Measurements from ENCODE around the gene KXD1.
"Not testable (repeated sequence)": the region's sequence is repeated elsewhere in the genome, so short reads cannot be mapped to it uniquely, and the experiment has no call there.

KXD1 gene

DNA sequence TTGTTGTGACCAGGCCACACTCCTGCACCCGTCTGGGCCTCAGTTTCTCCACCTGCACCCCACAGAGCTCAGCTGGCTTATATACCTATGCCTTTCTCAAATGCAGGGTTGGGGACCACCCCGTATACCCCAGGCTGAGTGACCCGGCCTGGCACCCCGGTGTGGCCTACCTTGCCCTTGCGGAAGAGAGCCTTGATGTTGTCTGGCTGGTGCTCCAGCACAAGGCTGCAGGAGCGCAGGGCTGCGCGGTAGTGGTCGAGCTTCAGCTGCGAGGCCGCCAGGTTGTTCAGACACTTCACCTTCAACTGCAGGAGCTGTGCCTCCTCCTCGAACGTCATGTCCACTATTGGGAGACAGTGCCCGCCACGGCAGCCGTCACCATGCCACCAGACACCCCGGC is 20.2 kb upstream of the KXD1 start:
- no peak for DNase-seq

DNA sequence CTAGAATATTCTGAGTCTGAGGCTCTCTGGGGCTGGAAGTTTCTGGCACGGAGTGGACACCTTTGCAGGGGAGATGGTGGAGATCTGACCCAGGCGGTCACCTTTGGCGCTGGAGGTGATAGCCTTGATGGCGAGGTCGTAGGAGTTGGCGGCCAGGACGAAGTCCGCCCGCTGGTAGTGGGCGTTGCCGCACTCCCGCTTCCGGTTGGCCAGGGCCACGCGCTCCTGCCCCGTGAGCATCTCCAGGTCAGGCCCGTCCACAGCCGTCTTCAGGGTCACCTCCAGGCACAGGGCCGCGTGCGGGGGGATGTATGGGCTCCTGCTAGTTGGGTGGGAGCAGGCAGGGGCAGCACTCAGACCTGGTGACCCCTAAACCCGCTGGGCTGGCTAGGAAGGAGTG is 19.6 kb upstream of the KXD1 start:
- no peak for DNase-seq

DNA sequence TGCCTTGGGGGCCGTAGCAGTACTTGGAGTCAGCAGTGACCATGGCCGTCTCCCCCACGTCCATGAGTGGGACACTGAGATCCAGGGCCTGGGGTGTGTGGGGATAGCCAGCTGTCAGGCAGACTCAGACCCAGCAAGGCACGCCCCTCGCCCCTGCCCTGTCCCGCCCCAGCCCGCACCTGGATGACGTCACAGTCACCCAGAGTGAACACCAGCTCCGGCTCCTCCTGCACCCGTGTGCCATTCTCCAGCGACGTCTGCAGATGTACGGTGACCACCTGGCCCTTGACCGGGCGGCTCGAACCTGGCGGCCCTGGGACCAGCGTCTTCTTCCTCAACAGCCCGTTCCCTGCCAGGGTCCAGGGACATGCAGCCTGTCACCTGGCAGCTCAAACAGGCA is 18.3 kb upstream of the KXD1 start:
- no peak for DNase-seq

DNA sequence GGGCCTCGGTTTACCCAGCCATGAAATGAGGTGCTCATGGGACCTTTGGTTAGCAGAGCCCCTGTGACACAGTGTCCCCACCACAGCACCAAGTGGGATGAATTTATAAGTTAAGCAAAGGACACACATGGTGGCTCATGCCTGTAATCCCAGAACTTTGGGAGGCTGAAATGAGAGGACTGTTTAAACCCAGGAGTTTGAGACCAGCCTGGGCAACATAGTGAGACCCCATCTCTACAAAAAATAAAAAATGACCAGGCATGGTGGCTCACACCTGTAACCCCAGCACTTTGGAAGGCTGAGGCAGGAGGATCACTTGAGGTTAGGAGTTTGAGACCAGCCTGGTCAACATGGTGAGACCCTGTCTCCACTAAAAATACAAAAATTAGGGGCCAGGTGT is 17.5 kb upstream of the KXD1 start:
- DNase-seq: not testable (repeated sequence)

DNA sequence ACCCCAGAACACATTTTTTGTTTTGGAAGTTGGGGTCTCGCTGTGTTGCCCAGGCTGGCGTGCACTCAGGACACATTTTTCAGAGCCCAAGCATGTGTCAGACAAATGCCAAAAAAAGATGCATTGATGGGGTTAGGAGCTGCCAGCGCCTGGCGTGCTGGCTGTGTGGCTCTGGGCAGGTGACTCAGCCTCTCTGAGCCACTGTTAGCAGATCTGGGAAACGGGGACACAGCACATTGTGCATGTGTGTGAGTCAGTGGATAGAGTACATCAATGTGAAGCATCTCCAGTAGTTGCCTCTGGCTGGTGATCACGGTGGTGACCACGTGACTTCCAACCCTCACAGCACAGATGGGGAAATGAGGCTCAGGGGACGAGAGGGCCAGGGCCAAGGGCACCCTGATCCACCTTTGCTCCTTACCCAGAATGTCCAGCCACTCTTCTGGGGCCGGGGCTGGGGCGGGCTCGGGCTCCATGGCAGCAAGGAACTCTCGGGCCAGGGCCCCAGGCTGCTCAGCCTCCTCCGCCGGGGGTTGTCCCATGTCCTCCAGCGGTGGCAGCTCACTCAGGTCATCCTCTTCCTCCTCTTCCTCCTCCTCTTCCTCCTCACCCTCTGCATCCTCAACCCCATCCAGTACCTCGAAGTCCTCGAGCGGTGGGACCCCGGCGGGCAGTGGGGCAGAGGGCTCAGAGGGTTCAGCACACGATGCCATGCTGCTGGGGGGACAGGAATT is 16.2 kb upstream of the KXD1 start:
- DNase-seq: no peak

DNA sequence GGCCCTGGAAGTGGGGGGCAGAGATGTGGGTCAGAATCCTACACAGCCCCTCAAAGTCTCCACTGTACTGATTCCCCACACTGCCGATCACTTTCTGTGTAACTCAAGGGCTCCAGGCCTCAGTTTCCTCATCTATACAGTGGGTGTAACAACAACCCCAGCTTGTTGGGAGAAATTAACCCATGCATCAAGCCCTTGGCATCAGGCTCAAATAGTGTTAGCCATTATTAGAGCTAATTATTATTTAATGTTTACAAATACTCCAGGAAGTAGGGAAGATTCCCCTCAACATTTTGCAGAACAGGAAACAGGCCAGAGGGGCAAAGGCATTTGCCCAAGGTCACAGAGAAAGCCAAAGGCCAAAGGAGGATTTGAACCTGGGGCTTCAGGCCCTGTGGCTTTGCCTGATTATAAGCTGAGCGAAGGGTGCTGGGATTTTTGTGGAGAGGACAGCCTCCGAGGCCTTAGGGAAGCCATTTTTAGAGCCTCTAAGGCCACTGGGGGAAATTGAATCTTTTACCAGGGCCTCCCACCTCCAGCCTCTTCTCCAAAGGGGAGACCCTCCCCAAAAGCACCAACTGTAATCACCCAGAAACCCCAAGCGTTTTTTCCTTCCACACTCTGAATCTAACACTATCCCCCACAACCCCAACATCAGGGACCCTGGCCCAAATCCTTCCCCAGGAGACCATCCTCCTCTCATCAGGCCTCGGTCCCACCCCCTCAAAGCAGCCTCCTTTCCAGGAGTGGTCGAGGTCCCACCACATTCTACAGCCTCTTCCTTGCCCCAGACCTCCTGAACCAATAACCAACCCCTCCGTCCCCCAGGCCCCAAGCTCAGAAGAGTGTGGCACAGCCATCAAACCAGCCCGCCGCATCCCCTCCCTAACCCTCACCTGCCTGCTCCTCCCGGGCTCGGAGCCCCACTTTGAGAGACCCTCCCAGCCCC is 15.4 kb upstream of the KXD1 start:
- no peak for DNase-seq

DNA sequence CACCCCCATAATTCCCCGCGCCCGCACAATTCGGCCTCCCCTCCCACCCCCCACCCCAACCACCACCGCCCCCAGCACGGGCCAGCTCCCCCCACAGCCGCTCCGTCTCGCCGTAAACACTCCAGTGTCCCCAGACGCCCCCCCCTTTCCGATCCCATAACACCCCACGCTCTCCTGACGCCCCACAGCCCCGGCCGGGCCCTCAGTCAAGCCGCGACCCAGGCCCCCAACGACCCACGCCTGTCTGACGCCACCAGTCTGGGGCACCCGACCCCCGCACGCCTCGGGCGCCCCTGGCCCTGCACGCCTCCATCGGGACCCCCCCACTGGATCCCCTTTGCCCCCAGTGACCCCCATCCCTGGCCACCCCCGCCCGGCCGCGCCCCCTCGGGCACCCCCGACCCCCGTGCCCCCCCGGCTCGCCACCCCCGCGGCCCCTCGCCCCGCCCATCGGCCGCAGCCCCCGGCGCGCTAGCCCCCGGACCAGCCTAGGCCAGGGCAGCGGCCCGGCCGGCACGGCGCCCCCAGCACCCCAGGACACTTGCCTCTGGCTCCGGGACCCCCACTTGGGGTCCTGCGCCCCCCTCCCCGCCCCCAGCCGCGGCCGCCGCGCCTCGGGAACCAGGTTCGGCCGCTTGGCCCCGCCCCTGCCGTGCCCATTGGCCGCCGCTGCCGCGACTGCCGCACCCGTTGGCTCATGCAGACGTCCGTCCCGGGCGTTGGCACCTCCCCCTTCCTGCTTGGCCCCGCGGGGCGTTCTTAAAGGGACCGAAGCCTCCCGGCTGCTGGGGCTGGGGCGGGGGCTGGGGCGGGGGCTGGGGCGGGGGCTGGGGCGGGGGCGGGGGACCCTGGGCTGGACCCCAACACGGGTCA is 14.5 kb upstream of the KXD1 start, which contains the start of gene FKBP8:
Gene FKBP8 (minus strand): TSS at position 633 of the 873 bp plus-strand sequence. CDS start 1,603 bp downstream, outside the sequence.
- DNase-seq: peak; percentile 87 to 92 (median 90)

DNA sequence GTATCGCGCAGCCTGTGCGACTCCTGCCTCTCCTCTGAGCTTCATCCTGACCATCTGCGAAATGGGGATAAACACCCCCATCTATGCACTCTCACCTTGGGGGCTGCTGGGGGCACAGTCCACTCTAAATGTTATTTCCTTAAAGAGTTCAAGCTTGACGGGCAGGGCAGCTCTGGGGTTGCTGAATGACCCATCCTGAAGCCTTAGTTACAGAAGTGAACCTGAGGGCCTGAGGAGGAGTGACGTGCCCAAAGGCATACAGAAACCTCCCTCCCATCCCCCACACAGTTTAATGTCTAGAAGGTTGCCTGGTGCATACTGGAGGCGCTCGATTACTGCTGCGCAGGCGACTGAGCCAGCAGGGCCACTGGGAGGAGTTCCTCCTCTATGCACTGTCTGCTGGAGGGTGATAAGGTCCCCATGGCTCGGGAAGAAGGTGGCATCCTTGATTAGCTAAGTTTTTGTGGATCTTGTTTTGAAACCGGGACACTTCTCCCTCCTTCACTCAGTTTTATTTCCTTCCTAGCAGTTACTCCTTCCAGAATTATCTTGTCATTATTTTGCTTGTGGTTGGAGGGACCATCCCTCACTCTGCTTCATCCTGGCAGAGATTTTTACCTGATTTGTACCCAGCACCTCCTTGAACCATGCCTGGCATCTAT is 13.7 kb upstream of the KXD1 start:
- DNase-seq: peak; percentile 26 to 60 (median 40)

DNA sequence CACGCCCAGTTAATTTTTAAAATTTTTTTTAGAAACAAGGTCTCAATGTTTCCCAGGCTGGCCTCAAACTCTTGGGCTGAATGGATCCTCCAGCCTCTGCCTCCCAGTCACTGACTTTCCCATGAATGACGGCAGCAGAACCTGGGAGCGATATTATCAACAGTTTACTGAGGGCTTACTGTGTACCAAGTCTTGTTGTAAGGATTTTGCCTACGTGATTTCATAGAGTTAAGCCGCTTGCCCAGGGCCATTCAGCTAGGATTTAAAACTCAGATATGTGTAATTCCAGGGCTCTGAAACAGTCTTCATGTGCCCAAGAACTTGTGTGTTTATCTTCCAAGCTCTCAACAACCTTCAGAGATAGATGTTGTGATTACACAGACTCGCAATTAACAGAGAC is 6.0 kb upstream of the KXD1 start:
- DNase-seq: no peak

DNA sequence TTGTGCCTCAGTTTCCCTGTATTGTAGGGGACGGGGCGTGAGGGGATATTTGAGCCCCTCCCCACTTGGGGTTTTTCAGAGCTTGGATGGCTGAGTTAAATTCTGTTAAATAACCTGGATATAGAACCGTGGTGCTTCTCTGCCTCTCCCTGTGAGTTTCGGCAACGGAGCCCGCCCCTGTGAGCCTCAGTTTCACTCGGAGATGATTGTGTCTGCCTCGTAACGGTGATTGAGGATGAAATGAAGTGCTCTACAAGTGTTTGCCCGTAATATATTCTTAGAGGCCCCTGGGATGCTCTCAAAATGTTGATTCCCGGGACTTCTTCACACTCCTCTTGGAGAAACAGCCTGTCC is 509 bp downstream of the KXD1 start:
- no peak for DNase-seq

DNA sequence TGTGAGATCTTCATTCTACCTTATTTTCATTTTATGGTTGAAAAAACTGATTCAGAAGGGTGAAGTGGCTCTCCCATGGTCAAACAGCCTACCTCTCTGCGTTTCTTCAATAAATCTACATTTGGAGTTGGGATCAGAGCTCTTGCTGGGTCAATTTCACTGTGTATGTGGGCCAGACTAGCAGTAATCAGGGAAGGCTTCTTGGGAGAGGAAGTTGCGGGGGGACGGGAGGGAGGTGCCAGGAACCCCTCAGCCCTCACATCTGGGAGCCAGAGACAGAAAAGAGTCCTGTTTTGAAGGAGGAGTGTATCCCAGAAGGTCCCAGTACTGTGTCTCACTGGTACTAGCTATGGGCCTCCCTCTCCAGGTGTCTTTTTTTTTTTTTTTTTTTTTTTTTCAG is 934 bp downstream of the KXD1 start:
- DNase-seq: no peak

DNA sequence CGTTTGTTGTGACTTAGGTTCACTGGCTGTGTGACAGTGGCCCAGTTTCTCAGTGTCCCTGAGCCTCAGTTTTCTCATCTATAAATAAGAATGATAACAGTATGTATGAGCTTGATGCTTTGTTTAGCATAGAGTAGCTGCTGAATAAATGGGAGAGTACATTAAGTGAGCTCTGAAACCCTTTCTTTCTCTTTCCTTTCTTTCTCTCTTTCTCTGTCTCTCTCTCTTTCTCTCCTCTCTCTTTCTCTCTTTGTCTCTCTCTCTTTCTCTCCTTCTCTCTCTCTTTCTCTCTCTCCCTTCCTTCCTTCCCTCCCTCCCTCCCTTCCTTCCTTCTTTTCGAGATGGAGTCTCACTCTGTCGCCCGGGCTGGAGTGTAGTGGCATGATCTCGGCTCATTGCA is 2.0 kb downstream of the KXD1 start:
- no peak for DNase-seq

DNA sequence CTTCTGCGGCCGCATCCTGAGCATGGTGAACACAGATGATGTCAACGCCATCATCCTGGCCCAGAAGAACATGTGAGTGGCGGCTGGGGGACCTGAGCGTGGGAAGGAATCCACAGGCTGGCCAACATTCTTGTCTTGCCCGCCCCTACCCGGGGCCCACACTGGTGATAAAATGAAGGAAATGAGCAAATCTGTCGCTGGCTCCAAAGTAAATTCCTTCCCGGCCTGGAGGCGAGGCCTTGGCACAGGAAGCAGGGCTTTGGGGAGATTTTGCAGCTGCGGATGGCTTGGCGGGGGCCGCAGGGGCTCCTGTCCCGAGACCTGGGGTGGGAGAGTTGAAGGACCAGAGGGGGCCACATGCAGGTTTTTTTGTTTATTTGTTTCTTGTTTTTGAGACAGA is 4.4 kb downstream of the KXD1 start:
- DNase-seq: no peak

DNA sequence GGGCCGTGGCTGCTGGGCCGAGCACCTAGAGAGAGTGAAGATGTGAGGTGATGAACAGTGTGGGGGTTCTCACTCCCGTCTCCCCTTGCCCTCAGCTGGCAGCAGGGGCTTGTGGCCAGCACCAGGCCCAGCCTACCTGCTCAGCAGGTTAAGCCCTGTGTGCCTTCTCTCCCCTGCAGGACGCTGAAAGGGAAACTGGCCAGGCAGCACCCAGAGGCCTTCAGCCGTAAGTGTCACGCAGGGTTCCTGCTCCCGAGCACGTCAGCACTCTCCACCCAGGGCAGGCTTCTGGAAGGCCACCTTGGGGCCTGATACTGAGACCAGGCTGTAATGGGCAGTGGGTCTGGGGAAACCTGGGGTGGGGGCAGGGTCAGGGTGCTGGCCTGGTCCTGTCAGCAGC is 9.3 kb downstream of the KXD1 start:
- no peak for DNase-seq

DNA sequence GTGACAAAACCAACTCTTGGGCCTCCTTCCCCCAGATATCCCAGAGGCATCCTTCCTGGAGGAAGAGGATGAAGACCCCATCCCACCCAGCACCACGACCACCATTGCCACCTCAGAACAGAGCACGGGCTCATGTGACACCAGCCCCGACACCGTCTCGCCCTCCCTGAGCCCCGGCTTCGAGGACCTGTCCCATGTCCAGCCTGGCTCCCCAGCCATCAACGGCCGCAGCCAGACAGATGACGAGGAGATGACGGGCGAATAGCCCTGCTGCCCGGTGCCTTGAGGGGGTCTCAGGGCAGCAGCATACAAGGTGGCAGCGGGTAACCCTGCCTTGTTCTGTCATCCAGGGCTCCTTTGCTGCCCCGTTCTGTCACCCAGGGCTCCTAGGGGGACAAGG is 10.7 kb downstream of the KXD1 start:
- no peak for DNase-seq

DNA sequence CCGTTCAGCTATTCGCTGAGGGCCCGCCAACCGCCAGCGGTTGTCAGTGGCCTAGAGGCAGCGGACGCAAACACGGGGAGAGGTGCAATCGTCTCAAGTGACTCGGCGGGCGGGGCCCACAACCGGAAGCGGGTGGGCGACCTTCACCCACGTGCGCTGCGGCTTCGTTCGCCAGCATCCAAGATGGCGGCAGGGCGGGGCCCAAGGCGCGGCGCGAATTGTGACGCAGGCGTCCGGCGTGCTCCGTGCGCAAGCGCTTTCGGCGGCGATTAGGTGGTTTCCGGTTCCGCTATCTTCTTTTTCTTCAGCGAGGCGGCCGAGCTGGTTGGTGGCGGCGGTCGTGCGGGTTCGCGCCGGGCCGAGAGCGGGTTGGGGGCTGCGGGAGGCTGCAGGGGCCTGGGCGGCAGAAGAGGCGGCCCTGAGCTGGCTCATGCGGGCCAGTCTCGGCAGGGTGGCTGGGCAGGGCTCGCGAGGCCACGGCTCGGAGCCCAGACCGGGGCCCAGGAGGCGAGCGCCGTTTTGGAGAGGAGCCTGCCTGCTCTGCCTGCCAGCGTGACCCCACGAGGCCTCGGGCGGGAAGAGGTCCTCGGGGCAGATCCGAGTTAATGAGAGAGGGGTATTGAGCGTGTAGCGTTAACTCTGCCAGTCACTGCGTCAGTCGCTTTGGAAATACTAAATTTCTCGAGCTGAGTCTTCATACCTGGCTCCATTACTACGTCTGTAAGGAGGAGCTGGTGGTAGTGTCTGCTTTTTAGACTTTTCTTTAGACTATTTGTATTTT is 14.1 kb downstream of the KXD1 start, which contains the start of gene UBA52:
Gene UBA52 (plus strand): TSS at position 294 of the 781 bp plus-strand sequence. CDS start 1,444 bp downstream, outside the sequence.
- DNase-seq: peak; percentile 96 to 99 (median 97)

DNA sequence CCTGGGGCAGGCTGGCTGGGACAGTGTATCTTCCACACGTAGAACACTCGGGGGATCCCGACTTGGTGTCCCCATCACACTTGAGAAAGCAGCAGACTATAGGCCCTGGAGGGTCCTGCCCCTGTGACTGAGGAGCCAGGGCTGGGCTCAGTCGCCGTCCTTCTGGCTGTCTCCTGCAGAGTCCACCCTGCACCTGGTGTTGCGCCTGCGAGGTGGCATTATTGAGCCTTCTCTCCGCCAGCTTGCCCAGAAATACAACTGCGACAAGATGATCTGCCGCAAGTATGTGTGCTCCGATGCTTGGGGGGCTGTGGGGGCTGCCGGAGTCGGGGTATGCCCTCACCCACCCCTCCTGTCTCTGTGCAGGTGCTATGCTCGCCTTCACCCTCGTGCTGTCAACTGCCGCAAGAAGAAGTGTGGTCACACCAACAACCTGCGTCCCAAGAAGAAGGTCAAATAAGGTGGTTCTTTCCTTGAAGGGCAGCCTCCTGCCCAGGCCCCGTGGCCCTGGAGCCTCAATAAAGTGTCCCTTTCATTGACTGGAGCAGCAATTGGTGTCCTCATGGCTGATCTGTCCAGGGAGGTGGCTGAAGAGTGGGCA is 17.1 kb downstream of the KXD1 start:
- no peak for DNase-seq

DNA sequence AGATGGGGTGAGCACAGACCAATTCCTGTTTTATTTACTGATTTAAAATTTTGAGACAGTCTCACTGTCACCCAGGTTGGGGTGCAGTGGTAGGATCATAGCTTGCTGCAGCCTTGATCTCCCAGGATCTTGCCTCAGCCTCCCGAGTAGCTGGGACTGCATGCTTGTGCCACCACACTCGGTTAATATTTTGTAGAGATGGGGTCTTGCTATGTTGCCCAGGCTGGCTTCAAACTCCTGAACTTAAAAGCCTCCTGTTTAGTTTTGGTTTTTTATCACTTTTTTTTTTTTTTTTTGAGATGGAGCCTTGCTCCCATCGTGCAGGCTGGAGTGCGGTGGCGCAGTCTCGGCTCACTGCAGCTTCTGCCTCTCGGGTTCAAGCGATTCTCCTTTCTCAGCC is 18.7 kb downstream of the KXD1 start:
- no peak for DNase-seq

DNA sequence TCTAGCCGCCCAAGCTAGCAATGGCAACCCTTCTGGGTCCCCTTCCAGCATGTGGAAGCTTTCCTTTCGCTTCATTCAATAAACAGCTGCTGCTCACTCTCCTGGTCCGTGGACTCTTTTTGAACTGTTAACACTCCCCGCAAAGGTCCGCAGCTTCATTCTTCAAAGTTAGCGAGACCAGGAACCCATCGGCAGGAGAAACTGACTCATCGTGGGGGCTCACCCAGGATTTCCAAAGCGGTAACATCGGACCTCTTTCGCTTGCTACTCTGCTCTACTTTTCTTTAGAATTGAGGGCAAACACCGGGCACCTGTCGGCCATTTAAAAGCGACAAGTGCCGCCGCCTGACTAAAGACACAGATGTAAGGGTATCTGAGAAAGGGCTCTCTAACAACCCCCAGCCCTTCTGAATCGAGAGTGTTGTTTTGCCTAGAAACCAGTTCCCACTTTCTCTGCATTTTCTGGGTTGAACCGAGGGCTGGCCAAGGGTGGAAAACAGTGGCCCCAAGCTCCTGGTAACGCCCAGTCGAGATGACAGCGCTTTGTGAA is 19.8 kb downstream of the KXD1 start:
- no peak for DNase-seq

DNA sequence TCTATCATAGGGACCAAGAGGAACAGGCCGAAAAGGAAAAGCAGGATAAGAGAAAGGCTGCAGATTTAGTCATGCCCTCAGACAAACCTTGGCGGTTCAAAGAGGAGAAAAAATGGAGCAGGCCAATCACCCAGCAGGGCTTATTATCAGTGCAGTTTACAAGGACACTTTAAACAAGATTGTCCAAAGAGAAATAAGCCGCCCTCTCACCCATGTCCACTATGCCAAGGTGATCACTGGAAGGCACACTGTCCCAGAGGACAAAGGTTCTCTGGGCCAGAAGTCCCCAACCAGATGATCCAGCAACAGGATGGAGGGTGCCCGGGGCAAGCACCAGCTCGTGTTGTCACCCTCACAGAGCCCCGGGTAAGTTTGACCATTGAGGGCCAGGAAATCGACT is 22.6 kb downstream of the KXD1 start:
- no peak for DNase-seq

DNA sequence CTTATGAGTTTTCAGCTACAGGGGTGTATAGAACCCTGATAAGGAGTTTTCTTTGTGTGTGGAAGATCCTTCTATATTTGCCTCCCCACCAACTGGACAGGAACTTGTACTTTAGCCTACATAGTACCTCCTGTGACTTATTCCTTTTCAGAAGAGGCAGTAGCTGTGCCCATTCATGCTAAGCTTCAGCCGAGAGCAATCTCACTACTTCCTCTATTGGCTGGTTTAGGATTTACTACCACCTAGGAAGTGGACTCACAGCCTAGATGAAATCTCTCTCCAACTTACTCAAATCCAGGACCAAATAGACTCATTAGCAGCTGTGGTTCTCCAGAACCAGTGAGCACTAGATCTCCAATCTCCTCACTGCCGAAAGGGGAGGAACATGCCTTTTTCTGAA is 28.6 kb downstream of the KXD1 start:
- DNase-seq: no peak
